Myocyte (in vitro differentiated cells): ENCODE measurements around the gene MAPK8IP1. TPM values are rescaled to one million over a fixed set of nuclear protein-coding genes. Genes with fewer than 3 reads are reported as not detected.

Experiments used
- DNase-seq: peaks from one replicate; pipeline ENCODE4 v3.0.0-alpha.2; 2012; ENCODE audit warnings: low read depth
- total RNA-seq: library from RNA; depleted of rRNA; stranded (reverse); fragments of >200 nt; gene quantifications from 2 replicates; pipeline ENCODE4 v1.2.3, GENCODE V29; 2014

Gene MAPK8IP1
- total RNA-seq, 1 donor from 2014 or later = 10.1 TPM

DNA sequence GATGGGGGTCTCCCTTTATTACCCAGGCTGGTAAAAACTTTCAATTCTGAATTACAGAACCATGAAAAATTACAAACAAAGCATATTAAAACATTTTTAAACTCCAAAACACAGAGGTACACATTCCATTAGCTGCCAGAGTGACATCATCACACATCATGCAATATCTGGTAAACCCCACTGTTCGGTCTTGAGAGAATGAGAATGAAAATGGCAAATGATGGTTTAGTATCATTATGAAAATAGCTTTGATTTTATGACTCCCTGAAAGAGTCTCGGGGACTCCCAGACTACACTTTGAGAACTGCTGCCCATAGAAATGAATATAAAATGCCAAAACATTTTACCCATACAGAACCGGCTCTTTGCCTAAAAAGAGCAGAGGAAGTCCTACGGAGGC, 55.8 kb downstream of the MAPK8IP1 start:
- DNase-seq = no peak

DNA sequence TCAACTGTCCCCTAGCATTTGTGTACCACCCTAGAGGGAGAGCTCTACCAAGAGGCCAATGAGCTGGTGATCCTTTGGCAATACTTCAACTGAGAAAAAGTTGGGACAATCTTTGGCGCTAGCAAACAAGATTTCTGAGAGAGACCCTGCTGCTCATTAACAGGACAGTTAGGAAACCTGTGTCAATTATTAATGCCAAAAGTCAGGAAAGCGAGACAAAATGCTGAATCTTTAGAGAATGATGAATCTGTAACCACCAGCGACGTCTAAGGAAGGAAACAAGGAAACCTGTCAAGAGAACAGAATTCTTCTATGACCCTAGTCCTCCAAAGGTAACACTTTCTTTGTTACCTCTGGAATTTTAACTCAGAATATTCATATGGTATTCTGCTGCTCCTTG, 56.9 kb downstream of the MAPK8IP1 start:
- no peak for DNase-seq

DNA sequence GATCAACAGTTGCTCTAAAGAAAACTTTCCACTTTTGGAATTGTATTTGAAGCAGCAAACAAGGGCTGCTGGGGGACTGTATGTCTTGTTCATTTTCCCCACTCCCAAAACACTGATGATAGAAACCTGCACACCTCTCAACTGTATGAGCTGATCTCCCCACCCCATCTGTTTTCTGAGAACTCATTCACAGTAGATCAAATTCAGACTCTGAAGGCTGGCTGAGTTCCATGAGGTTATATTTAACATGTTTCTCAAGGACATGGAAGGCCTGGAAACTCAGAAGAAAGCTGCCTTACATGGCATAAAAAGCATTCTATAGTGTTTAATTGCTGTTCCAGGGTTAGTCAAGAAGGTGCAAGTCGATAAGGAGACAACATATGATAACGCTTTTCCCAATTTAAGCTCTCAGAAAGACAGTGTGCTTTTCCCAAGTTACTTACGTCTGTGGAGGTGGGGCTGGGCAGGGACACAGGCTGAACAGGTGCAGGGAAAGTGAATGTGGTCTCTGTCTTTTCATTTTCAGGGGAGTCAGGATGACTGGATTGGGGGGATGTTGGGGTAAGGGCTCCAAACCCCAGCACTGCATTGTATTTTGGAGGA, 60.0 kb downstream of the MAPK8IP1 start:
- DNase-seq = peak; percentile 33

DNA sequence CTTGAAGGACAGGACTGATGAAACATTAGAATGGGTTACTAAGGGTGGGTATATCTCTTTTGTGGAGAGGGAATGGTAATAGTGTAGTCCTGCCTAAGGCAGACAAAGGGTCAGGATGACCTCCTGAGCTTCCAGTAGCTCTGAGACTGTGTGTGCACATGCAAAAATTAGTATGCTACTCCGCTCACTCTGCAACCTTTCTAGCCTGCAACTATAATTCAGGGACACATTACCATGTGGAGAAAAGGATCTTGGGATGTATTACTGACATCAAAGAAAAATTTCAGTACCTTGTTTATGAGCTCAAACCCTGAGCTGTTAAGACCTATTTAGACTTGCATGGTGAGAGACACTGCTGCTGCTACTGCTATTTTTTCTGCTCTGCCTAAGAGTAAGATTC, 62.4 kb downstream of the MAPK8IP1 start:
- DNase-seq = no peak

DNA sequence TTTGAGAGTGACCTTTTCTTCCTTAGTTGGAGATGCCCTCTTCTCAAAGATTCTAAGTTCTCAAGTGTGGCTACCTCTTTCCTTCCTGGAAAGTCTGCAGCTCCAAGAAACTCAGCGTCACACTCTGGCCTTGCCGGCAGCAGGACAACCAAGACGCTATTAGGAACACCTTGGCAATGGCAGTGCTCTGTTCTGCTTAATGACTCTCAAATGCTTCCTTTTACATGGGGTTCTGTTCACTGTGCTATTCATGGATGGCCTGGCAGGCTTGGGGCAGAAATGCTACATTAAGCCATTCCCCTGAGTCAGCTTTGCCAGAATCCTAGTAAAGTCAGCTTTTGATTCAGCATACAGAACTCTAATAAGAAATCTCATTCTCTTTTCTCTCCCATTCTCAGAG, 62.9 kb downstream of the MAPK8IP1 start:
- no peak for DNase-seq

DNA sequence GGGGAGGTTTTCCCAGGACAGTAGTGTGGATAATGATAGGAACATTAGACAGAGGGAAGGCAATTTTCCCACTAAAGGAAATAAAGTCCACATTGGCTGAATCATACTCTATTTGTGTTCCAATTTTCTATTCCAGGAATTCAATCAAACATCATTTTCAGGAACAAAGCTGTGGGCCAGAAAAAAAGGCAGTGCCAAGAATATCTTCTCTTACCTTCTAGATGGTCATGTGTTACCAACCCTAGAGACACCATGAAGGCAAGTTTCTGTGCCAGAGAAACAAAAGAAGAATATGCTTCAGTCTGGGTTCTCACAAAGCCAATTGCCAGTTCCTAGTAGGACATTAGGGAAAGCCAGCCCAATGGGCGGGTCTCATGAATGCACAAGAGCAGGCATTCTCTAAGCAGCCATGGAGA, 64.5 kb downstream of the MAPK8IP1 start:
- no peak for DNase-seq

Other genes with a start within 250 kb of the MAPK8IP1 start
- gene CHST1, start 220.0 kb upstream of the MAPK8IP1 start, total RNA-seq = 0.05 and 0.21 TPM in 2 replicates
- gene SLC35C1, start 80.5 kb upstream of the MAPK8IP1 start, total RNA-seq = 6.4 and 6.9 TPM in 2 replicates
- 13.5 and 20.0 TPM in 2 replicates for gene CRY2, start 38.2 kb upstream of the MAPK8IP1 start, total RNA-seq
- 0.29 and 0.42 TPM in 2 replicates for gene FREY1, start 21.6 kb downstream of the MAPK8IP1 start, total RNA-seq
- 16.3 and 23.0 TPM in 2 replicates for gene PEX16, start 32.2 kb downstream of the MAPK8IP1 start, total RNA-seq
- gene LARGE2, start 37.0 kb downstream of the MAPK8IP1 start, total RNA-seq = not detected in 2 replicates
- 8.2 and 13.5 TPM in 2 replicates for gene PHF21A, start 235.8 kb downstream of the MAPK8IP1 start, total RNA-seq